Peyer's patch (tissue), 4 donors: ENCODE results near the gene TMEM131. TPM values are rescaled to one million over a fixed set of nuclear protein-coding genes. Genes with fewer than 3 reads are reported as not detected.
A peak's percentile ranks its signal among the peaks of the same experiment; 100 is the strongest.

Experiments
- DNase-seq, 3 donors: peaks; one replicate each; pipeline ENCODE4 v3.0.0-alpha.2; 2017 to 2019
- H3K27ac ChIP-seq, 4 donors: fragments of 200-600 bp; sonication (generic); one replicate each; pipeline ENCODE4 v1.5.1; 2016 to 2019
- H3K27me3 ChIP-seq, 2 donors: fragments of 200-600 bp; sonication (generic); one replicate each; pipeline ENCODE4 v1.5.1; 2019
- H3K36me3 ChIP-seq, 3 donors: fragments of 200-600 bp; sonication (generic); one replicate each; pipeline ENCODE4 v1.5.1; 2016 to 2019
- H3K4me1 ChIP-seq, 4 donors: fragments of 200-600 bp; sonication (generic); one replicate each; pipeline ENCODE4 v1.5.1; 2016 to 2019
- H3K4me3 ChIP-seq, 4 donors: fragments of 200-600 bp; sonication (generic); 1 replicate in 3 of 4; 2 replicates in 1 of 4; pipeline ENCODE4 v1.5.1; 2016 to 2019; ENCODE audit warnings: mild to moderate bottlenecking in 1 of 4
- H3K9me3 ChIP-seq, 4 donors: fragments of 200-600 bp; sonication (generic); one replicate each; pipeline ENCODE4 v1.5.1; 2016 to 2019; ENCODE audit warnings: mild to moderate bottlenecking in 1 of 4
- POLR2A ChIP-seq, 2 donors: fragments of 450-650 bp; IDR thresholded peaks; one replicate each; pipeline ENCODE4 v1.5.1; 2017; ENCODE audit warnings: antibody characterized with exemption in 2 of 2, mild to moderate bottlenecking in 2 of 2, moderate library complexity in 2 of 2
- total RNA-seq, 4 donors: library from RNA; depleted of rRNA; stranded (reverse); fragments of >200 nt; gene quantifications; one replicate each; pipeline ENCODE4 v1.1.0, GENCODE V29; 2016
- TF ChIP-seq, protein P1 (sequence below), 6 experiments: fragments of 450-650 bp in 4 of 6; fragments of 200-600 bp in 2 of 6; sonication (generic) in 1 of 6; IDR thresholded peaks; one replicate each; pipeline ENCODE4 v1.5.1; 2017 to 2019; ENCODE audit warnings: antibody characterized with exemption in 6 of 6, mild to moderate bottlenecking in 3 of 6, moderate library complexity in 1 of 6

TMEM131 gene
- total RNA-seq, 4 donors from 2014 or later: 64.6 to 86.3 (median 74.5) TPM

DNA sequence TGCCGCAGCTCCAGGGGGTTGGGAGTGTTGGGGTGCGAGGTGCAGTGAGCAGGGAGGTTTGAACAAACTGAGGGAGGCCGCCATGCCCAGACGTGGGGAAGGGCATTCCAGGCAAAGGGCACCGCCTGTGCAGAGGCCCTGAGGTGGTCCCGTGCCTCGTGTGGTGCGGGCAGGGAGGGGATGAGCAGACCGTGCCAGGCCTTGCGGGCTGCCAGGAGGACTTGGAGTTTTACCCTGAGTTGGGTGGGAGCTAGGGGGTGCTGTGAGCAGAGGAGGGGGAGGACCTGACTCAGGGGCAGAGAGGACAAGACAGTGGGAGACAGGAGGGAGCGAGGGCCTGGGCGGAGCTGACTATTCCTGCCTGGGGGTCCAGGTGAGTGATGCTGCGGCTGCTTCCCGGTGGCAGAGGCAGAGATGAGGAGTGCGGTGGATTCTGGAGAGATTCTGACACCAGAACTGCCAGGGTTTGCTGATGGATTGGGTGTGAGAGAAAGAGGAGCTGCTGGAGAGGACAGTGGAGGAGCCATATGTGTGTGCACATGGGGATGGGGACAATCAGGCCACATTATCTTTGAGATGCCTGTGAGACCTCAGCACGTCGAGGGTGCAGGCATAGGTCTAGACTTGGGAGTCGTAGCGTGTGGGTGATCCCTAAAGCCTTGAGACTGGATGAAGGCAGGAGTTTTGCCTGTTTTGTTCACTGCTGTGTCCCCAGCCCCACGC is 259.0 kb downstream of the TMEM131 start:
- DNase-seq: peak in 2 of 3 donors; percentile 38 to 40
- TF ChIP-seq, protein P1, sequence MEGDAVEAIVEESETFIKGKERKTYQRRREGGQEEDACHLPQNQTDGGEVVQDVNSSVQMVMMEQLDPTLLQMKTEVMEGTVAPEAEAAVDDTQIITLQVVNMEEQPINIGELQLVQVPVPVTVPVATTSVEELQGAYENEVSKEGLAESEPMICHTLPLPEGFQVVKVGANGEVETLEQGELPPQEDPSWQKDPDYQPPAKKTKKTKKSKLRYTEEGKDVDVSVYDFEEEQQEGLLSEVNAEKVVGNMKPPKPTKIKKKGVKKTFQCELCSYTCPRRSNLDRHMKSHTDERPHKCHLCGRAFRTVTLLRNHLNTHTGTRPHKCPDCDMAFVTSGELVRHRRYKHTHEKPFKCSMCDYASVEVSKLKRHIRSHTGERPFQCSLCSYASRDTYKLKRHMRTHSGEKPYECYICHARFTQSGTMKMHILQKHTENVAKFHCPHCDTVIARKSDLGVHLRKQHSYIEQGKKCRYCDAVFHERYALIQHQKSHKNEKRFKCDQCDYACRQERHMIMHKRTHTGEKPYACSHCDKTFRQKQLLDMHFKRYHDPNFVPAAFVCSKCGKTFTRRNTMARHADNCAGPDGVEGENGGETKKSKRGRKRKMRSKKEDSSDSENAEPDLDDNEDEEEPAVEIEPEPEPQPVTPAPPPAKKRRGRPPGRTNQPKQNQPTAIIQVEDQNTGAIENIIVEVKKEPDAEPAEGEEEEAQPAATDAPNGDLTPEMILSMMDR (IDR thresholded peaks at IDR 0.05): no peak
- TF ChIP-seq POLR2A (IDR thresholded peaks at IDR 0.05): no peak
- Histone ChIP-seq H3K27me3 (no peaks in the 10 kb centered on the region), H3K9me3 (no peaks in the 10 kb centered on the region), H3K36me3 (no peaks in the 10 kb centered on the region), H3K27ac (no peak overlapping the region), H3K4me3 (no peak overlapping the region), H3K4me1 (no peaks in the 10 kb centered on the region)

DNA sequence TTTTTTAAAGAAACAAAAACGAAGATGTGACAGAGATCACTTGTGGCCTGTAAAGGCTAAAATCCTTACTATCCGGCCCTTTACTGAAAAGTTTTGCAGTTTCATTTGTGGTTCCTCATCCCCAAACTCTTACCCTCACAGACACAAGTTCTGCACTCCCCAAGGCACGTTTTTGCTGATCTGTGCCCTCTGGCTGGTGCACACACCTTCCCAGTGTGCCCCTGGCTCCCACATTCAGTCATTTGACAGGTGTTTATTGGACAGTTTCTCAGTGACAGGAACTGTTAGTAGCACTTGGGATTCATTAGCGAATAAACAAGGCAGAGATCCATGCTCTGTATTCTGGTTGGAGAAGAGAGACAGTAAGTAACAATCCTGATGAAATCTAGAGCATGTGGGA is 259.6 kb downstream of the TMEM131 start:
- Histone ChIP-seq H3K36me3 (no peaks in the 10 kb centered on the region), H3K27ac (no peak overlapping the region), H3K9me3 (no peaks in the 10 kb centered on the region), H3K4me1 (no peaks in the 10 kb centered on the region), H3K4me3 (no peak overlapping the region), H3K27me3 (no peaks in the 10 kb centered on the region)
- TF ChIP-seq, protein P1 (IDR thresholded peaks at IDR 0.05): no peak
- DNase-seq: peak in 1 of 3 donors; percentile 14

DNA sequence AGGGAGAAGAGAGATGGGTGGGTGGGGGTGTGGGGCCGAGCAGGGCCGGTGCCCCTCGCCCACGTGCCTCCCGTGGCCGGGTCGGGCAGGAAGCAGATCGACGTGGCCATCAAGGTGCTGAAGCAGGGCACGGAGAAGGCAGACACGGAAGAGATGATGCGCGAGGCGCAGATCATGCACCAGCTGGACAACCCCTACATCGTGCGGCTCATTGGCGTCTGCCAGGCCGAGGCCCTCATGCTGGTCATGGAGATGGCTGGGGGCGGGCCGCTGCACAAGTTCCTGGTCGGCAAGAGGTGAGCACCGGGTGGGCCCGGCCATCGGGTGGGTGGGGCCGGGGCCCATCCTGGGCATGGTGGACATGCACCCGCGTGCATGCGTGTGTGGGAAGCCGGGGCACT is 260.6 kb downstream of the TMEM131 start:
- peaks cover 0 to 2% (median 0%) of the 10 kb centered on the region in 4 donors for H3K9me3 ChIP-seq
- no peak overlapping the region for H3K27ac ChIP-seq
- TF ChIP-seq, protein P1 (IDR thresholded peaks at IDR 0.05): no peak
- no peak for TF ChIP-seq POLR2A (IDR thresholded peaks at IDR 0.05)
- H3K36me3 ChIP-seq: no peaks in the 10 kb centered on the region
- no peaks in the 10 kb centered on the region for H3K27me3 ChIP-seq
- DNase-seq: peak in 2 of 3 donors; percentile 40 to 43
- H3K4me1 ChIP-seq: no peaks in the 10 kb centered on the region
- H3K4me3 ChIP-seq: no peak overlapping the region

DNA sequence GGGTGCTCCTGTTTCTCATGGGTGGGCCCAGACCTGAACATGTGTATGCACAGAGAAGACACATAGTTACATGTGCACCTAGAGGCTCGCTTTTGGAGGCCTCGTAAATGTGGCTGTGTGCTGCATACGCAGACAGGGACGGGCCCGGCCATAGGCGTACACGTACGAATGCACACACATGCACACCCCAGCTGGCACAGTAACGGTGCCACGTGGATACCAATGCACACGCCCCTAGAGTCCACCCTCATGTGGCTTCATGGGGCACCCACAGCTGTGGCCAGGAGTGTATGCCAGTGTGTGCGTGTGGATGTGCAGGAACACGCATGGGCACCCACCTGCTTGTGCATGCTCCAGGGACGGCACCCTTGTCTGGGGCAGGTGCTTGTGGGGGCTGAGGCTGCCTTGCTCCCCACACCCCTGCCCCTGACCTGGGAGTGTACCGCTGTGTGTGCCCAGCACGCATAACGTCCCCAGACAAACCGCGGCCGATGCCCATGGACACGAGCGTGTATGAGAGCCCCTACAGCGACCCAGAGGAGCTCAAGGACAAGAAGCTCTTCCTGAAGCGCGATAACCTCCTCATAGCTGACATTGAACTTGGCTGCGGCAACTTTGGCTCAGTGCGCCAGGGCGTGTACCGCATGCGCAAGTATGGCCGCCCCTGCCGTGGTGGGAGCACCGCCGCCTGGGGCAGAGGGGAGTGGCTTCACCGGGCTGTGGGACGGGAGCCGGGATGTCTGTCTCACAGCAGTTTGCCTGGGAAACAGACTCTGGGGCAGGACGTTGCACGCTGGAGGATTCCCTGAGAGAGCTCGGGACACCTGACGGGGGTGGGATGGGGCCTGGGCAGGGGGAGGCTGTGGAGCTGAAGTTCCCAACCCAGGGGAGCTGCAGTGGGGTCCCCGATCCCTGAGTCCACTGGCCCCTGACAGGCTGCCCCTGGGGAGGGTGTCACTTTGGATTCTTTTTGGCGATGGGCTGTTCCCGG is 261.4 kb downstream of the TMEM131 start:
- Histone ChIP-seq H3K4me3 (no peak overlapping the region), H3K27ac (no peak overlapping the region), H3K4me1 (no peaks in the 10 kb centered on the region), H3K27me3 (no peaks in the 10 kb centered on the region), H3K36me3 (no peaks in the 10 kb centered on the region), H3K9me3 (peaks cover 0 to 8% (median 0%) of the 10 kb centered on the region in 4 donors)
- peak in 2 of 3 donors; percentile 39 to 41 for DNase-seq
- no peak for TF ChIP-seq POLR2A (IDR thresholded peaks at IDR 0.05)
- TF ChIP-seq, protein P1 (IDR thresholded peaks at IDR 0.05): no peak

DNA sequence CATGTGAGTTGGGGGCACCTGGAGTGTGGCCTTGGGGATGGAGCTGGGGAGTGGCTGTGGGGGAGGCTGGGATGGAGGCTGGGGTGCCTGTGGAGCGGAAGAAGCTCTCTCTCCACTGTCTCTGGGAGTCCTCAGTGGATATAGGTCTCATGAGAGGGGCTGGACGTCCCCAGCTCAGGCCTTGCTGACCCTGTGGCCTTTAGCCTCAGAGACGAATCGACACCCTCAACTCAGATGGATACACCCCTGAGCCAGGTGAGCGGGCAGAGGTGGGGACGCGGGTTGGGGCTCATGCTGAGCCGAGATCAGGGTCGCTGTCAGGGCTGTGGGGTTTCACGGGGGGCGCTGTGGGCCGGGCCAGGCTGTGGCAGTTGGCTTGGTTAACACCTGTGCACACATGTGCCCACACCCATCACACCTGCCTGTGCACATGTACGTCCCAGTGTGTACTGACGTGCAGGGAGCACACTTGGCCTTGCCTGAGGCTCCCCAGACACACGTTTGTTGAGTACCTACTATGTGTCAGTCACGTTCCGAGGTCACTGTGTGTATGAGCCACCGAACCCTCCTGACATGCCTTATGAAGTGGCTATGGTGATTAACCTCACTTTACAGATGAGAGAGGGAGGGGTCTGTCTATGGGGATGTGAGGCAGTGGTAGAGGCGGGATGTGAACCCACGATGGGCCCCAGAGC is 262.3 kb downstream of the TMEM131 start:
- peak in 2 of 3 donors; percentile 36 to 40 for DNase-seq
- TF ChIP-seq, protein P1 (IDR thresholded peaks at IDR 0.05): no peak
- TF ChIP-seq POLR2A (IDR thresholded peaks at IDR 0.05): no peak

More for the DNA sequence above, 262.3 kb downstream of the TMEM131 start:
- Histone ChIP-seq H3K4me1 (peaks cover 0 to under 1% (median 0%) of the 10 kb centered on the region in 4 donors), H3K27ac (no peak overlapping the region), H3K36me3 (no peaks in the 10 kb centered on the region), H3K9me3 (peaks cover 0 to 8% (median 0%) of the 10 kb centered on the region in 4 donors), H3K4me3 (no peak overlapping the region), H3K27me3 (no peaks in the 10 kb centered on the region)
